T-helper 1 cell treated with Interleukin-12 subunit alpha and Interleukin-12 subunit beta and Interleukin-4 antibody, amounts not matched to agents 30 μg/mL and 1 μg/mL, for 36 hours (primary cell): ENCODE data around the gene AP2B1.
"Not testable (repeated sequence)": the region's sequence is repeated elsewhere in the genome, so short reads cannot be mapped to it uniquely, and the experiment has no call there.

Source experiments
- H3K27ac Mint-ChIP-seq: one replicate; pipeline ENCODE4 v1.8.0; 2021; ENCODE audit warnings: mild to moderate bottlenecking, mixed read lengths
- H3K27me3 Mint-ChIP-seq: one replicate; pipeline ENCODE4 v1.8.0; 2021; ENCODE audit warnings: low read depth, mixed read lengths
- H3K36me3 Mint-ChIP-seq: one replicate; pipeline ENCODE4 v1.8.0; 2021; ENCODE audit warnings: low read depth, mixed read lengths
- H3K4me1 Mint-ChIP-seq: one replicate; pipeline ENCODE4 v1.8.0; 2021; ENCODE audit warnings: low read depth, mixed read lengths
- H3K4me3 Mint-ChIP-seq: one replicate; pipeline ENCODE4 v1.8.0; 2021; ENCODE audit warnings: mild to moderate bottlenecking, moderate library complexity, mixed read lengths
- H3K9me3 Mint-ChIP-seq: one replicate; pipeline ENCODE4 v1.8.0; 2021; ENCODE audit warnings: mixed read lengths

The AP2B1 gene

GRCh38 chr17:35596072-35596471 lies 8.9 kb downstream of the AP2B1 start:
- Mint-ChIP-seq H3K4me3 (no peak overlapping the region), H3K27ac (no peak overlapping the region), H3K4me1 (peaks cover 8% of the 10 kb centered on the region), H3K27me3 (no peaks in the 10 kb centered on the region), H3K9me3 (no peaks in the 10 kb centered on the region), H3K36me3 (peaks cover 47% of the 10 kb centered on the region)

GRCh38 chr17:35596530-35597233 lies 9.6 kb downstream of the AP2B1 start:
- Mint-ChIP-seq H3K36me3 (peaks cover 48% of the 10 kb centered on the region), H3K4me1 (peaks cover 8% of the 10 kb centered on the region), H3K27ac (no peak overlapping the region)

GRCh38 chr17:35597604-35598003 lies 10.5 kb downstream of the AP2B1 start:
- Mint-ChIP-seq H3K9me3 (no peaks in the 10 kb centered on the region), H3K4me1 (peaks cover 8% of the 10 kb centered on the region)

More at GRCh38 chr17:35596530-35597233, 9.6 kb downstream of the AP2B1 start:
- H3K4me3 Mint-ChIP-seq = no peak overlapping the region
- no peaks in the 10 kb centered on the region for H3K27me3 Mint-ChIP-seq
- H3K9me3 Mint-ChIP-seq = no peaks in the 10 kb centered on the region

GRCh38 chr17:35603674-35604073 lies 16.6 kb downstream of the AP2B1 start:
- Mint-ChIP-seq H3K27ac (no peak overlapping the region), H3K4me1 (peaks cover 2% of the 10 kb centered on the region), H3K36me3 (peaks cover 43% of the 10 kb centered on the region), H3K4me3 (no peak overlapping the region), H3K27me3 (no peaks in the 10 kb centered on the region), H3K9me3 (no peaks in the 10 kb centered on the region)

More at GRCh38 chr17:35597604-35598003, 10.5 kb downstream of the AP2B1 start:
- peaks cover 54% of the 10 kb centered on the region for H3K36me3 Mint-ChIP-seq
- H3K4me3 Mint-ChIP-seq = no peak overlapping the region
- H3K27ac Mint-ChIP-seq = no peak overlapping the region
- H3K27me3 Mint-ChIP-seq = no peaks in the 10 kb centered on the region

- H3K36me3 Mint-ChIP-seq = peaks cover 42% of the 10 kb centered on the region
- no peaks in the 10 kb centered on the region for H3K27me3 Mint-ChIP-seq
- H3K4me1 Mint-ChIP-seq = peaks cover 2% of the 10 kb centered on the region
- no peak overlapping the region for H3K27ac Mint-ChIP-seq
- H3K9me3 Mint-ChIP-seq = no peaks in the 10 kb centered on the region
- H3K4me3 Mint-ChIP-seq = no peak overlapping the region
These were observed 18.6 kb downstream of the AP2B1 start for GRCh38 chr17:35605678-35606077.

GRCh38 chr17:35607239-35607847 lies 20.2 kb downstream of the AP2B1 start:
- no peaks in the 10 kb centered on the region for H3K27me3 Mint-ChIP-seq
- peaks cover 39% of the 10 kb centered on the region for H3K36me3 Mint-ChIP-seq
- H3K4me1 Mint-ChIP-seq = no peaks in the 10 kb centered on the region
- H3K27ac Mint-ChIP-seq = no peak overlapping the region
- H3K4me3 Mint-ChIP-seq = no peak overlapping the region
- H3K9me3 Mint-ChIP-seq = no peaks in the 10 kb centered on the region

GRCh38 chr17:35609831-35610230 lies 22.7 kb downstream of the AP2B1 start:
- peaks cover 32% of the 10 kb centered on the region for H3K36me3 Mint-ChIP-seq
- peaks cover 7% of the 10 kb centered on the region for H3K4me1 Mint-ChIP-seq
- no peak overlapping the region for H3K27ac Mint-ChIP-seq
- H3K9me3 Mint-ChIP-seq = no peaks in the 10 kb centered on the region
- no peak overlapping the region for H3K4me3 Mint-ChIP-seq
- no peaks in the 10 kb centered on the region for H3K27me3 Mint-ChIP-seq

- not testable (repeated sequence) for H3K9me3 Mint-ChIP-seq, H3K4me3 Mint-ChIP-seq, H3K27ac Mint-ChIP-seq, H3K4me1 Mint-ChIP-seq, H3K27me3 Mint-ChIP-seq
- peaks cover 31% of the 10 kb centered on the region for H3K36me3 Mint-ChIP-seq
These were observed 23.6 kb downstream of the AP2B1 start for GRCh38 chr17:35610746-35611145.

GRCh38 chr17:35612924-35613521 lies 25.9 kb downstream of the AP2B1 start:
- no peak overlapping the region for H3K4me3 Mint-ChIP-seq
- H3K36me3 Mint-ChIP-seq = peaks cover 26% of the 10 kb centered on the region
- H3K4me1 Mint-ChIP-seq = peaks cover 7% of the 10 kb centered on the region
- no peak overlapping the region for H3K27ac Mint-ChIP-seq
- no peaks in the 10 kb centered on the region for H3K9me3 Mint-ChIP-seq
- no peaks in the 10 kb centered on the region for H3K27me3 Mint-ChIP-seq

GRCh38 chr17:35614810-35615209 lies 27.7 kb downstream of the AP2B1 start:
- no peak overlapping the region for H3K27ac Mint-ChIP-seq
- peaks cover 22% of the 10 kb centered on the region for H3K36me3 Mint-ChIP-seq
- peaks cover 7% of the 10 kb centered on the region for H3K4me1 Mint-ChIP-seq
- no peak overlapping the region for H3K4me3 Mint-ChIP-seq
- no peaks in the 10 kb centered on the region for H3K9me3 Mint-ChIP-seq
- H3K27me3 Mint-ChIP-seq = no peaks in the 10 kb centered on the region

- peaks cover 18% of the 10 kb centered on the region for H3K36me3 Mint-ChIP-seq
- peaks cover 7% of the 10 kb centered on the region for H3K4me1 Mint-ChIP-seq
- H3K9me3 Mint-ChIP-seq = no peaks in the 10 kb centered on the region
- no peak overlapping the region for H3K27ac Mint-ChIP-seq
- H3K4me3 Mint-ChIP-seq = no peak overlapping the region
- no peaks in the 10 kb centered on the region for H3K27me3 Mint-ChIP-seq
These were observed 29.4 kb downstream of the AP2B1 start for GRCh38 chr17:35616536-35616935.

GRCh38 chr17:35617505-35617904 lies 30.4 kb downstream of the AP2B1 start:
- peaks cover 16% of the 10 kb centered on the region for H3K36me3 Mint-ChIP-seq
- H3K4me3 Mint-ChIP-seq = no peak overlapping the region
- no peaks in the 10 kb centered on the region for H3K9me3 Mint-ChIP-seq
- H3K27ac Mint-ChIP-seq = no peak overlapping the region
- no peaks in the 10 kb centered on the region for H3K27me3 Mint-ChIP-seq
- H3K4me1 Mint-ChIP-seq = peaks cover 6% of the 10 kb centered on the region

- H3K4me1 Mint-ChIP-seq = no peaks in the 10 kb centered on the region
- H3K27ac Mint-ChIP-seq = no peak overlapping the region
- no peaks in the 10 kb centered on the region for H3K9me3 Mint-ChIP-seq
- H3K36me3 Mint-ChIP-seq = peaks cover 11% of the 10 kb centered on the region
- no peak overlapping the region for H3K4me3 Mint-ChIP-seq
- H3K27me3 Mint-ChIP-seq = no peaks in the 10 kb centered on the region
These were observed 31.5 kb downstream of the AP2B1 start for GRCh38 chr17:35618628-35619027.

GRCh38 chr17:35621768-35622167 lies 34.6 kb downstream of the AP2B1 start:
- H3K36me3 Mint-ChIP-seq = peaks cover 20% of the 10 kb centered on the region
- H3K27ac Mint-ChIP-seq = no peak overlapping the region

GRCh38 chr17:35627417-35627816 lies 40.3 kb downstream of the AP2B1 start:
- H3K4me3 Mint-ChIP-seq = no peak overlapping the region
- peaks cover 36% of the 10 kb centered on the region for H3K36me3 Mint-ChIP-seq
- peaks cover 5% of the 10 kb centered on the region for H3K4me1 Mint-ChIP-seq

More at GRCh38 chr17:35621768-35622167, 34.6 kb downstream of the AP2B1 start:
- Mint-ChIP-seq H3K4me1 (no peaks in the 10 kb centered on the region), H3K4me3 (no peak overlapping the region), H3K27me3 (no peaks in the 10 kb centered on the region), H3K9me3 (no peaks in the 10 kb centered on the region)

More at GRCh38 chr17:35627417-35627816, 40.3 kb downstream of the AP2B1 start:
- H3K27ac Mint-ChIP-seq = no peak overlapping the region
- H3K27me3 Mint-ChIP-seq = no peaks in the 10 kb centered on the region
- no peaks in the 10 kb centered on the region for H3K9me3 Mint-ChIP-seq
